HepG2 (cell line): Measurements from ENCODE around the gene MCEE. TPM values are rescaled to one million over a fixed set of nuclear protein-coding genes. Genes with fewer than 3 reads are reported as not detected.

Experiments
- FOXA3 ChIP-seq: IDR thresholded peaks from 2 replicates; pipeline ENCODE4 v1.6.1; 2016; ENCODE audit warnings: missing genetic modification reagents, missing compliant biosample characterization
- GABPB1 ChIP-seq: IDR thresholded peaks from 2 replicates; pipeline ENCODE4 v1.6.1; 2016; ENCODE audit warnings: mild to moderate bottlenecking, missing genetic modification reagents, moderate library complexity, missing compliant biosample characterization
- GRHL1 ChIP-seq: sonication (generic); formaldehyde crosslinking; conservative IDR thresholded peaks from 2 replicates; pipeline ENCODE4 v1.8.0; 2022; ENCODE audit warnings: missing genetic modification reagents
- JDP2 ChIP-seq: sonication (generic); formaldehyde crosslinking; IDR thresholded peaks from 2 replicates; pipeline ENCODE4 v1.8.1; 2022; ENCODE audit warnings: missing genetic modification reagents, borderline replicate concordance
- MAFG ChIP-seq: sonication (generic); formaldehyde crosslinking; IDR thresholded peaks from 2 replicates; pipeline ENCODE4 v1.5.1; 2020; ENCODE audit warnings: mild to moderate bottlenecking, missing genetic modification reagents
- MED13 ChIP-seq: sonication (generic); formaldehyde crosslinking; IDR thresholded peaks from 2 replicates; pipeline ENCODE4 v1.5.0; 2020; ENCODE audit warnings: missing genetic modification reagents
- MIER2 ChIP-seq: IDR thresholded peaks from 2 replicates; pipeline ENCODE4 v1.6.1; 2016; ENCODE audit warnings: missing biosample characterization, missing genetic modification reagents
- MXD1 ChIP-seq: sonication (generic); formaldehyde crosslinking; IDR thresholded peaks from 2 replicates; pipeline ENCODE4 v1.4.0; 2020; ENCODE audit warnings: mild to moderate bottlenecking, missing genetic modification reagents
- NBN ChIP-seq: fragments of 450-650 bp; conservative IDR thresholded peaks from 2 replicates; pipeline ENCODE4 v1.6.1; 2017
- NFE2L1 ChIP-seq: sonication (generic); formaldehyde crosslinking; IDR thresholded peaks from 2 replicates; pipeline ENCODE4 v1.4.0; 2020; ENCODE audit warnings: missing genetic modification reagents, mild to moderate bottlenecking, borderline replicate concordance
- POLR2AphosphoS5 ChIP-seq: IDR thresholded peaks from 2 replicates; pipeline ENCODE4 v1.6.1; 2012; ENCODE audit warnings: low read depth, low read length
- TBP ChIP-seq: sonication (generic); formaldehyde crosslinking; IDR thresholded peaks from 2 replicates; pipeline ENCODE4 v1.5.0; 2020; ENCODE audit warnings: missing genetic modification reagents
- TCF7L2 ChIP-seq: IDR thresholded peaks from 2 replicates; pipeline ENCODE4 v1.6.1; 2011; ENCODE audit warnings: mild to moderate bottlenecking, low read depth, low read length, moderate library complexity
- TEAD2 ChIP-seq: sonication (generic); formaldehyde crosslinking; IDR thresholded peaks from 2 replicates; pipeline ENCODE4 v1.9.0; 2021; ENCODE audit warnings: missing genetic modification reagents
- TMF1 ChIP-seq: sonication (generic); formaldehyde crosslinking; IDR thresholded peaks from 2 replicates; pipeline ENCODE4 v1.8.1; 2022; ENCODE audit warnings: low read depth, missing genetic modification reagents
- ZBED4 ChIP-seq: sonication (generic); formaldehyde crosslinking; IDR thresholded peaks from 2 replicates; pipeline ENCODE4 v1.4.0; 2020; ENCODE audit warnings: missing genetic modification reagents, borderline replicate concordance
- ZKSCAN8 ChIP-seq: IDR thresholded peaks from 2 replicates; pipeline ENCODE4 v1.6.1; 2016; ENCODE audit warnings: borderline replicate concordance, missing genetic modification reagents, missing compliant biosample characterization
- ZNF101 ChIP-seq: sonication (generic); formaldehyde crosslinking; IDR thresholded peaks from 2 replicates; pipeline ENCODE4 v1.4.0; 2020; ENCODE audit warnings: mild to moderate bottlenecking, low read depth, missing genetic modification reagents, borderline replicate concordance
- ZNF343 ChIP-seq: sonication (generic); formaldehyde crosslinking; IDR thresholded peaks from 2 replicates; pipeline ENCODE4 v1.4.0; 2020; ENCODE audit warnings: mild to moderate bottlenecking, missing genetic modification reagents
- ZNF7 ChIP-seq: IDR thresholded peaks from 2 replicates; pipeline ENCODE4 v1.6.1; 2016; ENCODE audit warnings: missing biosample characterization, missing genetic modification reagents
- ZNF747 ChIP-seq: sonication (generic); formaldehyde crosslinking; IDR thresholded peaks from 2 replicates; pipeline ENCODE4 v1.8.1; 2023; ENCODE audit warnings: missing genetic modification reagents, mild to moderate bottlenecking, borderline replicate concordance
- ZNF761 ChIP-seq: sonication (generic); formaldehyde crosslinking; conservative IDR thresholded peaks from 2 replicates; pipeline ENCODE4 v1.4.0; 2020; ENCODE audit warnings: mild to moderate bottlenecking, missing genetic modification reagents
- ZNF766 ChIP-seq: sonication (generic); formaldehyde crosslinking; IDR thresholded peaks from 2 replicates; pipeline ENCODE4 v1.5.0; 2020; ENCODE audit warnings: missing genetic modification reagents, borderline replicate concordance
- ZNF773 ChIP-seq: sonication (generic); formaldehyde crosslinking; IDR thresholded peaks from 2 replicates; pipeline ENCODE4 v1.4.0; 2020; ENCODE audit warnings: missing genetic modification reagents, borderline replicate concordance
- ZNF788 ChIP-seq: sonication (generic); formaldehyde crosslinking; IDR thresholded peaks from 2 replicates; pipeline ENCODE4 v1.5.0; 2020; ENCODE audit warnings: mild to moderate bottlenecking, missing genetic modification reagents, borderline replicate concordance
- ZNF800 ChIP-seq: sonication (generic); formaldehyde crosslinking; IDR thresholded peaks from 2 replicates; pipeline ENCODE4 v1.4.0; 2020; ENCODE audit warnings: missing genetic modification reagents
- polyA plus RNA-seq, 8 experiments: library from polyadenylated mRNA; depleted of rRNA in 3 of 8; stranded (reverse) in 7 of 8; unstranded in 1 of 8; fragments of >200 nt; fragmentation: Illumina TruSeq in 4 of 8; extraction: Trizol in 4 of 8; gene quantifications; 2 replicates each; pipeline versions ENCODE4 v1.2.1 to v1.2.3, GENCODE V29; 2011 to 2016; ENCODE audit warnings: low read depth in 4 of 8, missing spikeins in 1 of 8, mixed read lengths in 1 of 8; ENCODE audit not compliant: insufficient read depth in 1 of 8
- total RNA-seq, 5 experiments: library from RNA; depleted of rRNA; stranded (reverse); fragments of >200 nt; fragmentation: Illumina TruSeq; extraction: Trizol; gene quantifications; 2 replicates each; pipeline ENCODE4 v1.2.3, GENCODE V29; 2016; ENCODE audit warnings: low read depth in 1 of 5

MCEE gene
- total and polyA plus RNA-seq, 2 of the 13 experiments (the other 11 are each of a cell fraction or from before 2014, with no cell fraction given) = 32.0 to 66.9 TPM

GRCh38 chr2:71129902-71130151 lies 202 bp downstream of the MCEE start (continued):
- TF ChIP-seq ZNF101 (CRISPR knock-in tag) (no peak), ZKSCAN8 (CRISPR knock-in tag) (no peak), ZBED4 (CRISPR knock-in tag) (no peak), JDP2 (CRISPR knock-in tag) (no peak), ZNF800 (CRISPR knock-in tag) (no peak; the same call in 1 of the 2 replicates), ZNF766 (no peak; the same call in 1 of the 2 replicates), TBP (no peak), ZNF788 (no peak), POLR2AphosphoS5 (no peak), ZNF7 (CRISPR knock-in tag) (peak; percentile 19; the same call in 1 of the 2 replicates), MAFG (CRISPR knock-in tag) (no peak; the same call in 1 of the 2 replicates), GRHL1 (CRISPR knock-in tag) (no peak), NBN (no peak), MED13 (CRISPR knock-in tag) (no peak), FOXA3 (no peak; the same call in 1 of the 2 replicates), ZNF761 (CRISPR knock-in tag) (no peak), ZNF747 (CRISPR knock-in tag) (no peak), TCF7L2 (no peak), MXD1 (CRISPR knock-in tag) (no peak), TEAD2 (no peak), TMF1 (CRISPR knock-in tag) (no peak), MIER2 (no peak), NFE2L1 (CRISPR knock-in tag) (no peak), ZNF773 (no peak), ZNF343 (CRISPR knock-in tag) (0 out of 2 replicates have a peak, but pooled peaks have one; percentile 26), GABPB1 (CRISPR knock-in tag) (no peak)
